AG04450 (cell line): ENCODE measurements around the gene UBQLN3. TPM values are rescaled to one million over a fixed set of nuclear protein-coding genes. Genes with fewer than 3 reads are reported as not detected.

Experiments used
- CTCF ChIA-PET: fragments of 300-600, 350-600 bp; formaldehyde crosslinking; extraction: SDS; loops from one replicate; lab custom pipeline; 2022; ENCODE audit warnings: antibody characterized with exemption, inconsistent platforms; lab: Charles Lee
- POLR2A ChIA-PET: fragments of 350-600 bp; formaldehyde crosslinking; extraction: SDS; loops from one replicate; lab custom pipeline; 2021; ENCODE audit warnings: antibody characterized with exemption, inconsistent platforms; lab: Yijun Ruan, JAX
- DNase-seq: peaks from one replicate; pipeline ENCODE4 v3.0.0-alpha.2; 2011; ENCODE audit warnings: low read depth, low spot score
- H3K27ac ChIP-seq: one replicate; pipeline ENCODE4 v1.5.1; 2012; ENCODE audit warnings: low read depth, low read length, control low read depth
- H3K27me3 ChIP-seq: one replicate; pipeline ENCODE4 v1.6.0; 2012; ENCODE audit warnings: low read length; ENCODE audit not compliant: control insufficient read depth, insufficient read depth
- H3K4me3 ChIP-seq: 2 replicates; pipeline ENCODE4 v1.5.1; 2011; ENCODE audit warnings: mild to moderate bottlenecking, low read depth, low read length, control low read depth
- H3K9me3 ChIP-seq: 2 replicates; pipeline ENCODE4 v1.5.1; 2012; ENCODE audit warnings: low read length; ENCODE audit not compliant: control insufficient read depth, insufficient read depth
- CTCF ChIP-seq: IDR thresholded peaks from 2 replicates; pipeline ENCODE4 v1.5.1; 2011; ENCODE audit warnings: low read depth, low read length, control low read depth, inconsistent platforms
- polyA plus RNA-seq: library from polyadenylated mRNA; depleted of rRNA; stranded (reverse); fragments of >200 nt; gene quantifications from 2 replicates; pipeline ENCODE4 v1.2.3, GENCODE V29; 2011

Gene UBQLN3
- polyA plus RNA-seq, 1 experiment, result not detected

- no peak overlapping the region for H3K4me3 ChIP-seq
- H3K27me3 ChIP-seq, result no peaks in the 10 kb centered on the region
- H3K27ac ChIP-seq, result no peak overlapping the region
- no peaks in the 10 kb centered on the region for H3K9me3 ChIP-seq
- DNase-seq, result no peak
- TF ChIP-seq CTCF, result no peak
- POLR2A ChIA-PET, result no interaction called here
- CTCF ChIA-PET, result no interaction called here
These were observed 12.6 kb upstream of the UBQLN3 start for GRCh38 chr11:5522308-5522707.

GRCh38 chr11:5521540-5521939 lies 11.8 kb upstream of the UBQLN3 start:
- Histone ChIP-seq H3K9me3 (no peaks in the 10 kb centered on the region), H3K27ac (no peak overlapping the region), H3K27me3 (no peaks in the 10 kb centered on the region), H3K4me3 (no peak overlapping the region)
- ChIA-PET POLR2A (no interaction called here), CTCF (no interaction called here)
- no peak for DNase-seq
- no peak for TF ChIP-seq CTCF

- POLR2A ChIA-PET, result no interaction called here
- no peaks in the 10 kb centered on the region for H3K27me3 ChIP-seq
These were observed 6.8 kb upstream of the UBQLN3 start, which contains the start of gene UBQLNL for GRCh38 chr11:5516599-5516998. Gene UBQLNL, minus strand, starts transcription at chr11:5516699. Its CDS starts 258 bp downstream, at chr11:5516441.

GRCh38 chr11:5514841-5515240 lies 5.1 kb upstream of the UBQLN3 start:
- no peak for DNase-seq
- Histone ChIP-seq H3K27me3 (no peaks in the 10 kb centered on the region), H3K4me3 (no peak overlapping the region), H3K27ac (no peak overlapping the region), H3K9me3 (no peaks in the 10 kb centered on the region)
- TF ChIP-seq CTCF, result no peak
- ChIA-PET CTCF (no interaction called here), POLR2A (no interaction called here)

More at GRCh38 chr11:5516599-5516998, 6.8 kb upstream of the UBQLN3 start, which contains the start of gene UBQLNL:
- H3K27ac ChIP-seq, result no peak within 1 kb of the TSS
- TF ChIP-seq CTCF, result no peak
- CTCF ChIA-PET, result no interaction called here
- no peak for DNase-seq
- no peaks in the 10 kb centered on the region for H3K9me3 ChIP-seq
- H3K4me3 ChIP-seq, result no peak within 1 kb of the TSS

GRCh38 chr11:5508605-5509004 lies 1.2 kb downstream of the UBQLN3 start:
- POLR2A ChIA-PET, result no interaction called here
- CTCF ChIA-PET, result no interaction called here
- Histone ChIP-seq H3K27me3 (no peaks in the 10 kb centered on the region), H3K9me3 (no peaks in the 10 kb centered on the region), H3K27ac (no peak overlapping the region), H3K4me3 (no peak overlapping the region)
- no peak for DNase-seq
- TF ChIP-seq CTCF, result no peak
